ENCODE measurements around the gene RAG2.

The RAG2 gene

DNA sequence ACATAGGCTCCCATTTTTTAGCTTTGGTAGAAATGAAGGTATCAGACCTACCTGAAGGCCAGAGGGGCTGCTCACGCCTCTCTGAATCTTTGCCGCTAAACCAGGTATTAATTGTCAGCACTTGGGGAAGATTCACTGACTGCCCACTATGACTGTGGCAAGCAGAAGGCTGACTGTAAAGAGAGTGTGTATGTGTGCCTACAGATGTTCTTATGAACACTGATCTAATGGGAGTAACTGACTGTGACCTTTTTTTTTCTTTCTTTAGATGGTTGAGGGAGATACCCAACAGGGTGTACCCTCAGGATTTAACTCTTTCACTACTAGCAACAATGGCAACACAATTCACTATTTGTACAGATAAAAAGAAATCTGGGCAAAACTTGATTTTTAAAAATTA lies at the start of gene RAG2:
TSS of gene RAG2 (minus strand) at position 186 of the 400 bp plus-strand sequence. CDS start 4,068 bp downstream, outside the sequence.
- DNase-seq, result no peak

DNA sequence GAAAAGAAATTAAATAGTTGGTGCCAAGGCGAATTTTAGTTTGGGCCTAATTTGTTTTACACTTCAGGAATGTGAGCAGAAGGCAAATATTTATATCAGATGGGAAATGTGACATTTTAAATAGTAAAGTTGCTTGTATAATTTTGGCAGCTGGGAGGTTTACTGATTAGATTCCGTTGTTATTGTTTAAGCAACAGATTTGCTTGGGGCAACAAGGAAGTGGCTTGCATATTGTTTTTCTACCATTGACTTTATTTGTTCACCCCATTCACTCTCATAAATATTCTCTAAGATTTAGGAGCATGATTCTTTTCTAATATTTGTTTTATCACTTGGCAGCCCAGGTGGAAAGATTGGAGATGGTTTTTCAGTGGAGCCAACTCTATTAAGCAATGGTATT lies 40.5 kb upstream of the RAG2 start:
- no peak for DNase-seq

GRCh38 chr11:36635066-36635862 lies 37.2 kb upstream of the RAG2 start:
- no peak for DNase-seq

- DNase-seq, result no peak
Observed at GRCh38 chr11:36631774-36632173, 33.7 kb upstream of the RAG2 start.

- DNase-seq, result no peak
Observed at GRCh38 chr11:36628765-36629244, 30.8 kb upstream of the RAG2 start.

GRCh38 chr11:36628141-36628540 lies 30.1 kb upstream of the RAG2 start:
- DNase-seq, result no peak

GRCh38 chr11:36627471-36627870 lies 29.4 kb upstream of the RAG2 start:
- DNase-seq, result no peak

DNA sequence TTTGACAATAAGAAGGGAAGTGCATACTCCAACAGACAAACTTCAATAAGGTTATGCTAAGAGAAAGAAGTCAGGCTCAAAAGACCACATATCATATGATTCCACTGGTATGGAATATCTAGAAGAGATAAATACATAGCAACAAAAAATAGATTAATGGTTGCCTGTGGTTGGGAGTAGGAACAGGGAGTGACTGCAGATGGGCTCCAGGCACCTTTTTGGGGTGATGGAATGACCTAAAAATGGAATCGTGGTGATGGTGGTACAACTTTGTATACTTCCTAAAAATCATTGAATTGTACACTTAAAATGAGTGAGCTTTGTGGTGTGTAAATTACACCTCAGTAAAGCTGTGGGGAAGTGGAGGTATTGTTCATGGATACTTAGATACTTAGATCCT lies 29.0 kb upstream of the RAG2 start:
- no peak for DNase-seq

- no peak for DNase-seq
Observed at GRCh38 chr11:36623494-36623893, 25.5 kb upstream of the RAG2 start.

DNA sequence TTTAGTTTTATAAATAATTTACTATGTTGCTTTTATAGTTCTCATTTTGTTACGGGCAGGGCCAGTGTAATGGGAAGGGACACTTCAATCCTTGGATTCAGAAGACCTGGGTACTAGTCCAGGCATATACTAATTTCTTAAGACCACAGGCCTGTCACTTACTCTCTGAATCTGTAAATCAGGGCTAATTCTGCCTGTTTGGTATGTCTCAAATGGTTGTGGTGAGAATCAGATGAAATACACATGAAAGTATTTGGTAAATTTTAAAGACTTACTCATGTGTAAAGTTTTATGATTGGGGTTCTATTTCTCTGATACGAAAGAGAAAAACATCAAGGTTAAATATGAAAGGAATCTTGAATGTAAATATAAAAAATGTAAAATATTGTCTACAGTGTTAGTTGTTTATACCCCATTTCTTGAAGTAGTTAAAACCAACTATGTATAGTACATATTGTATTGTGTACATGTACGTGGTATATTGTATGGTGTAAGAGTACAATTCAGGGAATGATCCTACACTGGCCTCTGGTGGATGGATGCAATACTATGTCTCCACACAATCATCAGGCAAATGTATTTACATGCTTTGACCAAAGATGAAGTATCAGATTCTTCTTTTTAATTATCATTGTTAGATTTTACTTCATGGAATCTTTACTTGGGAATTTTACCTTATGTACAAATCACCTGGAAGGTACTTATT lies 24.5 kb upstream of the RAG2 start:
- DNase-seq, result no peak

DNA sequence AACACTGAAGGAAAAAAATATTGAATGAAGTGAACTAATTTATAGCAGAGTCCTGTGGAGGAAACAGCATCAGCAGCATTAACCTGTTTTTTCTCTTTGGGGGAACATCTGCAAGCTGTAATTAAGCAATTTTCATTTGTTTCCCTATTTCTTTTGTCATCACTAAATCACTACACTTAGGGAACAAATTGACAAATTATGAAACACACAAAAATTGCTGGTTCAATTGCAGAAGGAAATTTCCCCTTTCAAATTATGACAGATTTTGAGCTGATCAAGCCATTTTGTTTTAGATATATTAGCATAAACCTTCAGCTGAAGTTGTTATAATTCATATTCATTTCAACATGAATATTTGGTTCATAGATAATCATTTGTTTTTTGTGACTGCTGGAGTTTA lies 22.2 kb upstream of the RAG2 start:
- DNase-seq, result no peak

DNA sequence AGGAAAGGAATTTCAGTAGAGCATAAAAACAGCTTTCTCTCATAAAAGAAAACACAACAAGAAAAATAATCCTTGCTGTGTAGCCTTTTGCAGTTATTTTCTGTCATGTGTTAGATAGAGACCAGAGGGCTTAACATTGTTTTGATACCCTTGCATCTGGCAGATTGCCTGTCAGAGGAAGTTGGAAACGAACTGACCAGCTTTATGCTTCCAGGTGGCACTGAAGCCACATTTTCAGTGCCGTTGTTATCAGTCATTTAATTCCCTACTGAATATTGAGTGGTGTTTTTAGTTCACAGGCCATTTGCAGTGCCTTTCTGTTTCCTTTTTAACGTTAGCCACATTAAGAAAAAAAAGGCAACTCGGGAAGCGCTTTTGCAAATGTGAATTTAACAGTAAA lies 21.5 kb upstream of the RAG2 start:
- DNase-seq, result no peak

- no peak for DNase-seq
Observed at GRCh38 chr11:36618363-36619047, 20.5 kb upstream of the RAG2 start.

DNA sequence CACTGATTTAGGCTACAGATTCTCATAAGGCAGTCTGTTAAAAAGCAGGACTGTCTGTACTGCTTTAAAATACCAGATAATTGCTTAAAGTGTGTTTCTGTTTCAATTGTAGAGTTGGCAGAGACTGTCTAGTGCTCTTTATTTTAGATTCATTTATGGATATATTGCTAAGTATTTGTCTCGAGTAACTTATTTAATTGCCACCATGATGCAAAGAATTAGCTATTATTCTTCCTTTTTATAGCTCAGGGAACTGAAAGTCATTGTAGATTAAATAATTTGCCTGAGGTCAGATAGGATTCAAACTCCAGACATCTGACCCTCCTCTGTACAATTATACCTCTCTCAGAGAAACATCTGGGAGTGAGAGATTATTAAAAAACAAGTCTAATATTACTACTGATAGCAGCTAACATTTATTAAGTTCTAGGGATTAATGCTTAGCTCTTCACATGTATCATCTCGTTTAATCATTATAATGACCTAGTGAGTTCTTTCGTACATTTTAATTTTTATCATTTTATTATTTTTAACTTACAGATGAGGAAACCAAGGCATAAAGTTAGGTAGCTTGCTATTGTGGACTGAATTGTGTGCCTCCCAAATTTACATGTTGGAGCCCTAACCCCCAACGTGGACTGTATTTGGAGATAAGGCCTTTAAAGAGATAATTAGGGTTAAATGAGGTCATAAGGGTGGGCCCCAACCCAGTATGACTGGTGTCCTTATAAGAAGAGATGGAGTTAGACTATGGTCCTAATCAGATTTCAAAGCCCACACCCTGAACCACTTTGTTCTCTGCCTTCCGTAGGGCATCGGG lies 19.7 kb upstream of the RAG2 start:
- DNase-seq, result no peak

GRCh38 chr11:36615826-36616225 lies 17.8 kb upstream of the RAG2 start:
- no peak for DNase-seq

DNA sequence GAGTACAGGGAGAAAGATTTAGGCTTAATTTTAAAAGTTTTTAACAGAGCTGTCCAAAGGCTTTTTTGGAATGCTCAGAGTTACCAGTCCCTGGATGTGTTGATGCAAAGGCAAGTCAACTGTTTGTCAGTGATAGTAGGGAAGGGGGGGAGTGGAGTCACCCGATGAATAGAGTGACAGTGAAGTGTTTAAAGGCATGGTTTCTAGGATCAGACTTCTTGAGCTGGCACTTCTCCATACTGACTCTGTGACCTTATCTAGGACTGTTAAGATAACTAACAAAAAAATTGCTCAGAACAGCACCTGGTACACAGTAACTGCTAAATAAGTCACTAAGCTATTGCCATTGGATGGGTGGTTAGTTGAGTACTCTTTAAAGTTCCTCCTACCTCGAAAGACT lies 11.3 kb upstream of the RAG2 start:
- no peak for DNase-seq

GRCh38 chr11:36608491-36609199 lies 10.6 kb upstream of the RAG2 start:
- no peak for DNase-seq

DNA sequence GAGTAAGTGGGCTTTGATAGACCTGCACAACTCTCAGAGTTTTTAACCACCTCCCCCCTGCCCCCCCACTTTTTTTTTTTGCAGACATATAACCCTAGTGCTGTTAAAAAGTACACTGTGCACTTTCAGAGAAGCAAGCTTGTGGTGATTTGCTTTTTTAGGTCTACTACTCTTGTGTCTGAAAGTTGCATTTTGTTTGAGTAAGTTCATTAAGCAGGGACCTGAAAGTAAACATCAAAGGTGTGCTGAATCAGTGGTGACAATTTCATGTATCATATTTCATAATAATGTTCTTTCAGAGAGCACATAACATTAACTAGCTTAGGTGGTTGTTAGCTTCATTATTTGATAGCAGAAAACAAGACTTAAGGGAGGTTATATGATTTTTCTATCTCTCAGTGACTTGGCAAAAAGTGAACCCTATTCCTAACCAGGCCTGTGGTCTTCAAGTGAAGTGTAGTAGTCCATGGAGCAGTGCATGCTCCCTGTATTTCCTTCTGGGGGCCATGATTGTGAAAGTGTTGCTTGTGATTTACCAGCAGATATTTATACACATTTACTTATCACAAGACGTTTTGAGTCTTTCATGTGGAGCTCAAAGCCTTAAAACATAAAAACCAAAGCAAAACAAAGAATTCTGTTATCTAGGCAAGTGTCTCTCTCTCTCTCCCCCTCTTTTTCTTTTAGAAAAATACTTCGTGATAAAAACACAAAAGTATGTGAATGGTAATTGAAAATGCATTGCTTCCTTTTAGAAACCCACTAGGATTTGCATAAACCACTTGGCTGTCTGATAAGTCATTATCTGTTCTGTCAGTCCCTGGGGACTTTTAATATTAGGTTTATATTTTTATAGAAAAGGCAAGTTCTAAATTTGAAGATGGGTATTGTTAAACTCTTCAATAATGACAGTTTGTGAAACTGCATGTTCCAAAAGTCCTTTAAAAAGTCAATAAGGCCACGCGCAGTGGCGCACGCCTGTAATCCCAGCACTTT lies 7.5 kb upstream of the RAG2 start:
- DNase-seq, result no peak

GRCh38 chr11:36602135-36602534 lies 4.1 kb upstream of the RAG2 start:
- DNase-seq, result no peak

- DNase-seq, result no peak
Observed at GRCh38 chr11:36601155-36601554, 3.1 kb upstream of the RAG2 start.

GRCh38 chr11:36600180-36600579 lies 2.1 kb upstream of the RAG2 start:
- DNase-seq, result no peak

Data from activated CD4-positive, CD25-positive, alpha-beta regulatory T cell treated with anti-CD3 and anti-CD28 coated beads, Interleukin-2, amount 50 U/mL, for 72 hours (primary cell).